GM19455 (cell line): ENCODE measurements around the gene DCAF8L1.
"Not testable (repeated sequence)": the region's sequence is repeated elsewhere in the genome, so short reads cannot be mapped to it uniquely, and the experiment has no call there.

Experiments
- ATAC-seq: cut with Tn5 transposase; IDR thresholded peaks from one replicate; pipeline ENCODE4 v1.9.1; 2021; ENCODE audit not compliant: unreplicated experiment

Gene DCAF8L1

GRCh38 chrX:27981349-27981748, at the start of gene DCAF8L1:
Gene DCAF8L1, minus strand, starts transcription at chrX:27981449. Its CDS starts 115 bp downstream, at chrX:27981334.
- ATAC-seq = no peak

DNA sequence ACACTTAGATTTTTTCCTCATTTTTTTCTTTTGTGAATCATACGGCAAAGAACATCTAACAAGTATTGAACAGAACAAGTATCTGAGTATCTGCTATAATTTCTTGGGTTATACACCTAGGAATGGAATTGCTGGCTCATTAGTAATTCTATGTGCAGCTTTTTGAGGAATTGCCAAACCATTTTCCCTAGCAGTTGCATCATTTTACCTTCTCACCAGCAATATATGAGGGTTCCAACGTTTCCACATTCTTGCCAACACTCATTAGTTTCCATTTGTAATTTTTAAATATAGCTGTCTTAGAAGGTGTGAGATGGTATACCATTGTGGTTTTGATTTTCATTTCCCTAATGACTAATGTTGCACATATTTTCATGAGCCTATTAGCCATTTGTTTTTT, 41.1 kb upstream of the DCAF8L1 start:
- ATAC-seq = no peak

GRCh38 chrX:28016823-28017222, 35.6 kb upstream of the DCAF8L1 start:
- no peak for ATAC-seq

GRCh38 chrX:28015993-28016392, 34.7 kb upstream of the DCAF8L1 start:
- no peak for ATAC-seq

- ATAC-seq = no peak
Measured at GRCh38 chrX:28010875-28011274, 29.6 kb upstream of the DCAF8L1 start.

- no peak for ATAC-seq
Measured at GRCh38 chrX:27998666-27999065, 17.4 kb upstream of the DCAF8L1 start.

GRCh38 chrX:27997622-27998021, 16.4 kb upstream of the DCAF8L1 start:
- ATAC-seq = no peak

- ATAC-seq = no peak
Measured at GRCh38 chrX:27996132-27996531, 14.9 kb upstream of the DCAF8L1 start.

GRCh38 chrX:27995611-27996010, 14.4 kb upstream of the DCAF8L1 start:
- no peak for ATAC-seq

DNA sequence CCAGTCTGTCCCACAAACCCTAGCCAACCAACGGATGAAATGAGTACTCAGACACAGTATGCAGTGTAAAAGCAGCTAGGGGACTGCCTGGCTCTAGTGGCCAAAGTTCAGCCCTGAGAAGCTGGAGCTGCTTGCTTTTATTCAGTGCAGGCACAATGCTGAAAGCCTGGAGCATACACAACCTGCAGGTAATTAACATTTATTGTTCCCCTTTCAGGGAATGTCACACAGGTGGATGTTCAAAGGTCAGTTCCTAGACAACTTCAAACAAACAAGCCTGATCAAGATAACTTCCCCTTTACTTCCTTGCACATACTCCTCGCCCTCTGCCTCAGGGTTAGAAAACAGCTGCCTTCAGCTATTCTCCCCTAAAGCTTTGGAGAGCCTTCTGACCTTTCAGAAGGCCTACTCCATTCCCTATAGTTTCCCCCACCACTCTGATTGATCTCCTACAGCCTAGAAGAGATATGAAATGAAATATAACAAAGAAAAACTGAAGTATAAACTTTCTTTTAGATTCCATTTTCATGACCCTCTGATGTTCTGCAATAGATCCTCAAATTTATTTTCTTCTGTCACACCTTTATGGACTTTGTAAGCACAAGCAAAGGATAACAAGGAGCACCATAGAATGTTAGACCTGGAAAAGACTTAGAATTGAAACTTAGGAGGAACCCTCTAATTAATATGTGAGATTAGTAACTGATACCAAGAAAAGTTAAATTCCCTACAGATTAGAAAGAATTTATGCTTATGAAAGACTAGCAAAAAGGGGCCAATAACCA, 6.8 kb upstream of the DCAF8L1 start:
- ATAC-seq = no peak

GRCh38 chrX:27976934-27977333, 4.3 kb downstream of the DCAF8L1 start:
- ATAC-seq = not testable (repeated sequence)

DNA sequence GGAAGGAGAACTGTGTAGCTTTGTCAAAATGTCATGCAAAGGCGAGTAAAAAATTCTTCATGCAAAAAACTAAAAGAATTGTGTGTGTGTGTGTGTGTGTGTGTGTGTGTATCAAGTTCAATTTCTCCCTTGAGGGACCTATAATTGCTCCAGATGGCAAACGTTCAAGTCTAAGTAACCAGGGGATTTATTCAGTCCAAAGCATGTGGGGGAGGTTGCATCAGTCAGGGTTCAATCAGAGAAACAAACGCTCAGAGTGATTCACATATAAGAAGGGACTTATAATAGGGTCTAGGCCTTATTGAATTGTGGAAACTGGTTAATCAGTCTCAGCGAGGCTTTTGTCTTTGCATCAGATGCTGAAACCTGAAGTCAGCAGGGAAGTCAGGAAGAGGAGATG, 5.0 kb downstream of the DCAF8L1 start:
- ATAC-seq = no peak

DNA sequence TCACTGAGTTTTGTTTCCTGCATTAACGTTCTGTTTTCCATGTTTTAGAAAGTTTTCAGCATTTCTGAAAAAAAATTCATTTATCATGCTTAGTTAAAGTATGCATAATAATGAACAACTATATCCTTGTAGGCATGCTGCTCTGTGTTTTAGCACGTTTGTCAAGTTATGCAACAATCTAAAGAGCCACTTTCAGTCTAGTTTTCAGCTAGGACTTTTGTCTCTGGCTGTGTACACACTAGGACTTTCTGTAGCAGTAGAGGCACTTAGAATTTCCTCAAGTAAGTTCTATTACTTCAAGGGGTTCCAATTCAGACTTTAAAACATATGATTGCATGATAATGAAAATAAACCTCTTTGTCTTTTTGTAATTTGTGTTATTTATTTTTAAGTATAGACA, 12.4 kb downstream of the DCAF8L1 start:
- ATAC-seq = no peak

- ATAC-seq = no peak
Measured at GRCh38 chrX:27968352-27968751, 12.9 kb downstream of the DCAF8L1 start.

DNA sequence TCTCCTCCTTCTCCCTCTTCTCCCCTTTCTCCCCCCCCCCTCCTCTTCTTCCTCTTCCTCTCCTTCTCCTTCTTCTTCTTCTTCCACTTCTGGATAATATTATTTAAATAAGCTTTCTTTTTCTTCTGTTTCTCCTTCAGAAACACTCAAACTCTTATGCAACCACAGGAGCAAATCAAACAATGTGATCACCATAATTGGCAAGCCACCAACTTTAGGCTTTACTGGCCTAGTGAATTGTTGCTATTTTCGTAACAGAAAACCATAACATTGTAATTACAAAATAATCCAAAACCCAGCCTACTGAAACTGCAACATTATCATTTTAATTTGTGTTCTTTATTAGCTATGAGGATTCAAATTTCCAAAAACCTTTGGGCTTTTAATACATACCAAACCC, 14.3 kb downstream of the DCAF8L1 start:
- ATAC-seq = no peak

DNA sequence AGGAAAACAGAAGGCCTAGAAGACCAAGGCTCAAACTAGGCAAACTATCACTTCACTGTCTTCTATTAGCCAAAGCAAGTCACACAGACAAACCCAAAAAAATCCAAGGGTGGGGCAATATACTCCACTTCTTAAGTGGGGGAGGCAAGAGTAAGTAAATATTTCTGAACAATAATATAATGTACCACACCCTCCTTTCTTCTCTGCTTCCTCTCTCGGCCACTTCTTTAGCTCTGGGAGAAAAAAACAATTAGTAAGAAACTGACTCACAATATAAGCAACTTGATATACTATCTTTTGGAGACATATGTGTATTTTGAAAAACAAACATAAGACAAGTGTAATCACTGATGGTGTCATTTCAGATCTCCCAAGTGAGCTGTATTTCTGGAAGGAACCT, 14.8 kb downstream of the DCAF8L1 start:
- no peak for ATAC-seq

- ATAC-seq = not testable (repeated sequence)
Measured at GRCh38 chrX:27965348-27965747, 15.9 kb downstream of the DCAF8L1 start.

DNA sequence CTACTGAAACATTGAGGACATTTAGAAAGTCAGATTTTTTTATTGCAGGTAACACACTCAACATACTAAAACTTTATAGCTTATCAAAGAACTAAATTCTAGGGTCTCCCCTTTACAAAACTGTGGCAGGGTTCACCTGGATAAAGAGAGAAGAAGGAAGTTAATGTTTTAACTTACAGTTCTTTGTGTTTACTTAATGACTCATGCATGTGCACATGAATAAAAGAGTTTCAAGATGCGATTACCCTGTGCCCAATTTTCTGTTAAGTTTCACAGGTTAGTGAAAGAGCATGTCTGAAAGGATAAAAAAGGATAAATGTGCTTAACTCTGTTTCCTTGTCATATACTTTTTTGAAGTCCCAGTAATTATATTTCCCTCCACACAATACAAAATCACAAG, 16.8 kb downstream of the DCAF8L1 start:
- ATAC-seq = no peak

- ATAC-seq = not testable (repeated sequence)
Measured at GRCh38 chrX:27960410-27960809, 20.8 kb downstream of the DCAF8L1 start.

DNA sequence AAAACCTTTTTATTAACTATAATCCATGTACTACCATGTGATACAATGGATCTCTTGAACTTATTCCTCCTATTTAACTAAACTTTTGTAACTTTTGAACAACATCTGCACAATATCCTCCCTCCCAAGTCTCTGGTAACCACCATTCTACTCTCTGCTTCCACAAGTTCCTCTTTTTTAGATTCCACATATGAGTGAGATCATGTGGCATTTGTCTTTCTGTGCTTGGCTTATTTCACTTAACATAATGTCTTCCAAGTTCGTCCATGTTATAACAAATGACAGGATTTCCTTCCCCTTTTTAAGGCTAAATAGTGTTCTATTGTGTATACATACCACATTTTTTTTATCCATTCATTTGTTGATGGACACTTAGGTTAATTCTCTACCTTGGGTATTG, 28.1 kb downstream of the DCAF8L1 start:
- no peak for ATAC-seq

DNA sequence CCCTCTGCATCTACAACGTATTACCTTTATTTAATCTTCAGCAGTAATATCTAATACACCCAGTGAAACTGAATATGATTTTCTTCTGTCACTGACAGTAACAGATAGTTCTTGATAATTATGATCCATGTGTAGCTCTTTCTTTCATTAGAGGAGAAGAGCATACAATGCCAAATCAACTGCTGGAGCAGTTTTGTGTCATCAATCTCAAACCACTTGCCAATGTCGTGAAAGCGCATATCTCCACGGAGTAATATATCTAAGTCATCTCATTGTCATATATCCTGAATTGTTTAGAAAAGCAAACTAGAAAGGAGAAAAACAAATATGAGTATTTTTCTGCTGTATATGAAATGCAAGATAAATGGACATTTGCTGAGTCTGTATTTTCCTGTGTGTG, 47.9 kb downstream of the DCAF8L1 start:
- no peak for ATAC-seq
